Activated T-helper 2 cell treated with anti-CD3 and anti-CD28 coated beads, Interferon-gamma antibody, Interleukin-2, Interleukin-4, amounts not matched to agents 10 μg/mL and 5 μg/mL and 100 μg/mL, durations not matched to agents 14 hours and 24 hours and 36 hours (primary cell): ENCODE data around the gene IPO9. TPM values are rescaled to one million over a fixed set of nuclear protein-coding genes. Genes with fewer than 3 reads are reported as not detected.

Source experiments
- DNase-seq: peaks from one replicate; pipeline ENCODE4 v3.0.0; 2021; ENCODE audit warnings: low spot score
- H3K27ac Mint-ChIP-seq: one replicate; pipeline ENCODE4 v1.8.0; 2021; ENCODE audit warnings: mixed read lengths
- H3K27me3 Mint-ChIP-seq: one replicate; pipeline ENCODE4 v1.8.0; 2021; ENCODE audit warnings: low read depth, mixed read lengths
- H3K36me3 Mint-ChIP-seq: one replicate; pipeline ENCODE4 v1.8.0; 2021; ENCODE audit warnings: low read depth, mixed read lengths
- H3K4me1 Mint-ChIP-seq: one replicate; pipeline ENCODE4 v1.8.0; 2021; ENCODE audit warnings: low read depth, mixed read lengths
- H3K4me3 Mint-ChIP-seq: one replicate; pipeline ENCODE4 v1.8.0; 2021; ENCODE audit warnings: low read depth, mild to moderate bottlenecking, moderate library complexity, mixed read lengths
- H3K9me3 Mint-ChIP-seq: one replicate; pipeline ENCODE4 v1.8.0; 2021; ENCODE audit warnings: mixed read lengths
- intact Hi-C: fragments of 100-400 bp; cut with micrococcal nuclease; formaldehyde crosslinking; loops from one replicate; pipeline ENCODE4 v1.15.1; 2023
- total RNA-seq: library from RNA; stranded (reverse); gene quantifications from 2 replicates; pipeline ENCODE4 v1.2.3, GENCODE V29; 2022

Gene IPO9
- total RNA-seq, 1 donor from 2014 or later, result 64.7 TPM

- intact Hi-C loops, result loop anchor here (5.0 kb wide), 1 partner anchor 96 kb away; no protein-coding TSS in a partner anchor
- Mint-ChIP-seq H3K36me3 (peaks cover 59% of the 10 kb centered on the region), H3K27ac (no peak overlapping the region)
Observed at GRCh38 chr1:201876148-201876818, 47.3 kb downstream of the IPO9 start.

GRCh38 chr1:201877877-201878401, 49.0 kb downstream of the IPO9 start:
- intact Hi-C loops, result loop anchor here (5.0 kb wide), 1 partner anchor 94 kb away; no protein-coding TSS in a partner anchor
- no peak for DNase-seq

More at GRCh38 chr1:201876148-201876818, 47.3 kb downstream of the IPO9 start:
- H3K9me3 Mint-ChIP-seq, result no peaks in the 10 kb centered on the region
- no peak overlapping the region for H3K4me3 Mint-ChIP-seq
- H3K27me3 Mint-ChIP-seq, result no peaks in the 10 kb centered on the region
- no peak for DNase-seq
- H3K4me1 Mint-ChIP-seq, result no peaks in the 10 kb centered on the region

DNA sequence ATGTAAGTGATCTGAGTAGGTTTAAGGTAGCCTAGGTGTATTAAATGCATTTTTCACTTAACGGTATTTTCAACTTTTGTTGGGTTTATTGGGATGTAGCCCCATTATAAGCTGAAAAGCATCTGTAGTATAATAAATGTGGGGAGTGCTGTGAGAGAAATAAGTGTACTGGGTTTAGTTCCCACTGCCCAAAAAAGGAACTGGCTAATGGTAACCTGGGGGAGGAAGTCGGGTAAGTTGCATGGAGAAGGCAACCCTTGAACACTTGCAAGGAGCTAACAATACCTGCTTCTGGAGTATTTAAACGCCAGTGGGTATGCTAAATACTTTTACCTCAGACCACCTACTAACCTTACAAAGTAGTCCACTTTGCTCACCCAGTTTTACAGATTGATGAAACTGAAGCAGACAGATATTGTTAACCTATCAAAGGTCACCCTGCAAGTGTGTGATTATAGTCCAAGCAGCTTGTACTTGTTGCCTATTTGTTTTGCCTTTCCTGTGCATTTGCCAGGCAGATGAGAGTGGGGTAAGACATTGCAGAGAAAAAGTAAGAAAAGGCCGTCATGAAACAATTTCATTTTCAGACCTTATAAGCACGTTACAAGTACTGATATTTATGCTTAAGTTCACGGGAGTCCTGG, 52.1 kb downstream of the IPO9 start:
- no peak for DNase-seq
- no peak overlapping the region for H3K27ac Mint-ChIP-seq
- H3K4me1 Mint-ChIP-seq, result no peaks in the 10 kb centered on the region
- intact Hi-C loops, result loop anchor here (5.0 kb wide), 1 partner anchor 266 kb away; no protein-coding TSS in a partner anchor
- H3K4me3 Mint-ChIP-seq, result no peak overlapping the region
- H3K36me3 Mint-ChIP-seq, result peaks cover 24% of the 10 kb centered on the region
- peaks cover 2% of the 10 kb centered on the region for H3K27me3 Mint-ChIP-seq
- no peaks in the 10 kb centered on the region for H3K9me3 Mint-ChIP-seq

More at GRCh38 chr1:201877877-201878401, 49.0 kb downstream of the IPO9 start:
- Mint-ChIP-seq H3K27me3 (no peaks in the 10 kb centered on the region), H3K4me3 (no peak overlapping the region), H3K27ac (no peak overlapping the region), H3K9me3 (no peaks in the 10 kb centered on the region), H3K36me3 (peaks cover 43% of the 10 kb centered on the region), H3K4me1 (no peaks in the 10 kb centered on the region)

DNA sequence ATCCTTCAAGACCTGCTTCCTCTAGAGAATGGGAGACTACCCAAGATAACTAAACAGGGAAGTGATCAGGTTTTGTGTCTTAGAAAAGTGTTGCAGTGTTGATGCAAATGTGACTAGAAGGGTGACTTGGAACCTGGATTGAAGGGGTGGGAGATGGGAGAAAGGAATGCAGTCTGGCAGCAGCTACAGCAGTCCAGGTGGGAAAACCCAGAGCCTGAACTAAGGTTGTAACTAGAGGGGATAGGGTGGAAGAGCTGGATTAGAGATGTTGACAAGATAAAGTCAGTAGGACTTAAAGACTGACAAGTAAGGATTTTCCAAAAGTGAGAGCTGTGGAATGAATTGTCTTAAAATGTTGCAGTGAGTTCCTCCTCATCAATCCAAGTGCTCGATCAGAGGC, 52.7 kb downstream of the IPO9 start:
- Mint-ChIP-seq H3K9me3 (no peaks in the 10 kb centered on the region), H3K4me1 (no peaks in the 10 kb centered on the region), H3K4me3 (no peak overlapping the region), H3K27me3 (peaks cover 5% of the 10 kb centered on the region), H3K27ac (no peak overlapping the region), H3K36me3 (peaks cover 19% of the 10 kb centered on the region)
- intact Hi-C loops, result loop anchor here (5.0 kb wide), 1 partner anchor 266 kb away; no protein-coding TSS in a partner anchor
- DNase-seq, result no peak

DNA sequence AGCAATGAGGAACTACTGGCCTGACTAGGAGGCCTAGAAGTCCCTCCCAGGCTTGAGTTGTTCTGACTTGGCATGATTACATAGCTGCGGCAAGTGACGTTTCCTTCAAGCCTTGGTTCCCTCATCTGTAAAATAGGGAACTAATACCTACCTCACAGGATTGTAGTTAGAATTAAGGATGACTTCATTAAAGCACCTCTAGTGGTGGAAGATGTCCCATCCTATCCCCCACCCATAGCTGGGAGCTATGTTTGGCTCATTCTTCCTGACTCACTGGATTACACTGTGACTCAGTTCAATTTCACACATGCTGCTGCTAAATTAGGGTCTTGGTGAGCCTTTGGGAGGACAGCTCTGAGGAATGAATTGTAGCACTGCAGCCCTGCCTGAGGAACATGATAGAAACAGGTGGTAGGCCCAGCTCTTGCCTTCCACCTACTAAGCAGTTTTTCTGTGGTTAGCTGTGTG, 53.7 kb downstream of the IPO9 start:
- Mint-ChIP-seq H3K4me3 (no peak overlapping the region), H3K36me3 (peaks cover 10% of the 10 kb centered on the region), H3K4me1 (no peaks in the 10 kb centered on the region), H3K27ac (no peak overlapping the region), H3K9me3 (no peaks in the 10 kb centered on the region), H3K27me3 (peaks cover 16% of the 10 kb centered on the region)
- DNase-seq, result no peak
- intact Hi-C loops, result loop anchor here (5.0 kb wide), 1 partner anchor 265 kb away; no protein-coding TSS in a partner anchor

DNA sequence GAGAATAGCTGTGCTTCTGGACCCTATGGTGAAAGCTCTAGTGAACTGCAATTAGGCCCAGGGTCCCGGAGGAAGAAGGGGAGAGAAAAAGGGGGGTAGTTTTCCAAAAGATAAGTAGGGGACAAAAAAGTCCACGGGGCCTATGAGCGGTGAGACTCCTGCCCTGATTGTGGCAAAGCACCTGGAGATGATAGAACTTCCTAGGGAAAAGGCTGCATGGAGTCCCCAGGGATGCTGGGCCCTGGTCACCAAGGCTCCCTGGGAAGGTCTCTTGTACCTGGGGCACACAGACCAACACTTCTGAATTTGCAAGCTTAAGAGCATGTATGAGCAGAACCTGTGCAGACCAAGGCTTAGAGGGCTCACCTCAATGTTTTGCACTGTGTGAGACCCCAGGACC, 54.3 kb downstream of the IPO9 start:
- Mint-ChIP-seq H3K36me3 (peaks cover 7% of the 10 kb centered on the region), H3K27ac (no peak overlapping the region), H3K4me1 (no peaks in the 10 kb centered on the region), H3K9me3 (no peaks in the 10 kb centered on the region), H3K27me3 (peaks cover 21% of the 10 kb centered on the region), H3K4me3 (no peak overlapping the region)
- intact Hi-C loops, result loop anchor here (5.0 kb wide), 1 partner anchor 264 kb away; no protein-coding TSS in a partner anchor
- no peak for DNase-seq

- Mint-ChIP-seq H3K9me3 (no peaks in the 10 kb centered on the region), H3K4me3 (no peak overlapping the region), H3K36me3 (peaks cover 4% of the 10 kb centered on the region), H3K4me1 (no peaks in the 10 kb centered on the region), H3K27ac (no peak overlapping the region), H3K27me3 (peaks cover 23% of the 10 kb centered on the region)
- intact Hi-C loops, result loop anchor here (5.0 kb wide), 1 partner anchor 264 kb away; no protein-coding TSS in a partner anchor
- DNase-seq, result no peak
Observed at GRCh38 chr1:201883786-201884185, 54.8 kb downstream of the IPO9 start.

GRCh38 chr1:201884425-201884824, 55.5 kb downstream of the IPO9 start:
- intact Hi-C loops, result loop anchor here (5.0 kb wide), 1 partner anchor 263 kb away; no protein-coding TSS in a partner anchor
- Mint-ChIP-seq H3K4me1 (no peaks in the 10 kb centered on the region), H3K4me3 (no peak overlapping the region), H3K27ac (no peak overlapping the region), H3K9me3 (no peaks in the 10 kb centered on the region), H3K36me3 (peaks cover under 1% of the 10 kb centered on the region), H3K27me3 (peaks cover 24% of the 10 kb centered on the region)
- DNase-seq, result no peak

- Mint-ChIP-seq H3K4me3 (no peak overlapping the region), H3K27me3 (peaks cover 35% of the 10 kb centered on the region), H3K4me1 (peaks cover 1% of the 10 kb centered on the region), H3K9me3 (no peaks in the 10 kb centered on the region), H3K36me3 (peaks cover 3% of the 10 kb centered on the region), H3K27ac (no peak overlapping the region)
- intact Hi-C loops, result no loop called here
- no peak for DNase-seq
Observed at GRCh38 chr1:201885531-201886075, 56.6 kb downstream of the IPO9 start.

GRCh38 chr1:201886103-201886885, 57.3 kb downstream of the IPO9 start:
- Mint-ChIP-seq H3K4me1 (peaks cover 1% of the 10 kb centered on the region), H3K9me3 (no peaks in the 10 kb centered on the region), H3K27me3 (peaks cover 38% of the 10 kb centered on the region), H3K4me3 (no peak overlapping the region), H3K27ac (no peak overlapping the region), H3K36me3 (peaks cover 3% of the 10 kb centered on the region)
- intact Hi-C loops, result no loop called here
- no peak for DNase-seq

GRCh38 chr1:201887116-201887866, 58.3 kb downstream of the IPO9 start:
- H3K9me3 Mint-ChIP-seq, result no peaks in the 10 kb centered on the region
- DNase-seq, result no peak
- intact Hi-C loops, result no loop called here
- H3K4me3 Mint-ChIP-seq, result no peak overlapping the region
- H3K27ac Mint-ChIP-seq, result no peak overlapping the region
- peaks cover 1% of the 10 kb centered on the region for H3K4me1 Mint-ChIP-seq
- H3K27me3 Mint-ChIP-seq, result peaks cover 45% of the 10 kb centered on the region
- H3K36me3 Mint-ChIP-seq, result peaks cover 3% of the 10 kb centered on the region
